ENCODE results near the gene MICALL1.
"Not testable (repeated sequence)": the region's sequence is repeated elsewhere in the genome, so short reads cannot be mapped to it uniquely, and the experiment has no call there.

The MICALL1 gene

GRCh38 chr22:37940698-37941376 is 34.7 kb downstream of the MICALL1 start:
- Histone ChIP-seq H3K9me3 (ENCODE audit: low read depth, low read length) (no peaks in the 10 kb centered on the region), H3K9ac (ENCODE audit: insufficient read length) (no peak overlapping the region), H3K36me3 (ENCODE audit: insufficient read depth, low read length) (peaks cover 21% of the 10 kb centered on the region; the same call in 1 of the 2 replicates), H3K27ac (no peak overlapping the region), H3K4me3 (no peak overlapping the region)
- DNase-seq (ENCODE audit: low read depth, low spot score) = no peak
- TF ChIP-seq POLR2AphosphoS5 (IDR thresholded peaks at IDR 0.05; ENCODE audit: borderline replicate concordance, low read depth, low read length) = no peak
- no peak for TF ChIP-seq FOXP2 (optimal IDR thresholded peaks at IDR 0.05; ENCODE audit: control extremely low read depth, extremely low read length, insufficient read depth)
- TF ChIP-seq EZH2 (IDR thresholded peaks at IDR 0.05) = no peak

GRCh38 chr22:37942133-37942532 is 36.0 kb downstream of the MICALL1 start:
- Histone ChIP-seq H3K36me3 (ENCODE audit: insufficient read depth, low read length) (peaks cover 18% of the 10 kb centered on the region; the same call in 1 of the 2 replicates), H3K9me3 (ENCODE audit: low read depth, low read length) (no peaks in the 10 kb centered on the region), H3K9ac (ENCODE audit: insufficient read length) (no peak overlapping the region), H3K4me3 (no peak overlapping the region), H3K27ac (no peak overlapping the region)
- DNase-seq (ENCODE audit: low read depth, low spot score) = no peak
- no peak for TF ChIP-seq POLR2AphosphoS5 (IDR thresholded peaks at IDR 0.05; ENCODE audit: borderline replicate concordance, low read depth, low read length)
- TF ChIP-seq EZH2 (IDR thresholded peaks at IDR 0.05) = no peak
- TF ChIP-seq FOXP2 (optimal IDR thresholded peaks at IDR 0.05; ENCODE audit: control extremely low read depth, extremely low read length, insufficient read depth) = no peak

GRCh38 chr22:37943136-37943824 is 37.2 kb downstream of the MICALL1 start:
- no peak for DNase-seq (ENCODE audit: low read depth, low spot score)
- Histone ChIP-seq H3K36me3 (ENCODE audit: insufficient read depth, low read length) (peaks cover 14% of the 10 kb centered on the region; the same call in 1 of the 2 replicates), H3K9me3 (ENCODE audit: low read depth, low read length) (no peaks in the 10 kb centered on the region), H3K27ac (no peak overlapping the region), H3K4me3 (no peak overlapping the region), H3K9ac (ENCODE audit: insufficient read length) (no peak overlapping the region)
- TF ChIP-seq FOXP2 (optimal IDR thresholded peaks at IDR 0.05; ENCODE audit: control extremely low read depth, extremely low read length, insufficient read depth) = no peak

GRCh38 chr22:37943825-37944198 is 37.7 kb downstream of the MICALL1 start:
- peaks cover 14% of the 10 kb centered on the region; the same call in 1 of the 2 replicates for H3K36me3 ChIP-seq (ENCODE audit: insufficient read depth, low read length)
- no peak overlapping the region for H3K4me3 ChIP-seq
- no peaks in the 10 kb centered on the region for H3K9me3 ChIP-seq (ENCODE audit: low read depth, low read length)
- no peak for TF ChIP-seq EZH2 (IDR thresholded peaks at IDR 0.05)
- TF ChIP-seq FOXP2 (optimal IDR thresholded peaks at IDR 0.05; ENCODE audit: control extremely low read depth, extremely low read length, insufficient read depth) = no peak
- H3K9ac ChIP-seq (ENCODE audit: insufficient read length) = no peak overlapping the region
- DNase-seq (ENCODE audit: low read depth, low spot score) = no peak
- H3K27ac ChIP-seq = no peak overlapping the region

DNA sequence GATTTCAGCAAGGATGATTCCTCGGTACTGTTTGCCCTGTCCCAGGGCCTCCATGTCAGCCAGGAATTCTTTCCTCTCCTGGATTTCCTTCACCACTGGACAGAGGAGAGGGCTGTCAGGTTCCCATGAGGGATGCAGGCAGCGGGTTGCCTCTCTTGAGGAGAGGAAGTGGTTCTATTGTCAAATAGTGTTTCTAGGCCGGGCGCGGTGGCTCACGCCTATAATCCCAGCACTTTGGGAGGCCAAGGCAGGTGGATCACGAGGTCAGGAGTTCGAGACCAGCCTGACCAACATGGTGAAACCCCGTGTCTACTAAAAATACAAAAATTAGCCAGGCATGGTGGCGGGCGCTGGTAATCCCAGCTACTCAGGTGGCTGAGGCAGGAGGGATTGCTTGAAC is 38.3 kb downstream of the MICALL1 start:
- not testable (repeated sequence) for H3K27ac ChIP-seq; H3K36me3 ChIP-seq (ENCODE audit: insufficient read depth, low read length); DNase-seq (ENCODE audit: low read depth, low spot score); H3K4me3 ChIP-seq; H3K9ac ChIP-seq (ENCODE audit: insufficient read length); H3K9me3 ChIP-seq (ENCODE audit: low read depth, low read length)

DNA sequence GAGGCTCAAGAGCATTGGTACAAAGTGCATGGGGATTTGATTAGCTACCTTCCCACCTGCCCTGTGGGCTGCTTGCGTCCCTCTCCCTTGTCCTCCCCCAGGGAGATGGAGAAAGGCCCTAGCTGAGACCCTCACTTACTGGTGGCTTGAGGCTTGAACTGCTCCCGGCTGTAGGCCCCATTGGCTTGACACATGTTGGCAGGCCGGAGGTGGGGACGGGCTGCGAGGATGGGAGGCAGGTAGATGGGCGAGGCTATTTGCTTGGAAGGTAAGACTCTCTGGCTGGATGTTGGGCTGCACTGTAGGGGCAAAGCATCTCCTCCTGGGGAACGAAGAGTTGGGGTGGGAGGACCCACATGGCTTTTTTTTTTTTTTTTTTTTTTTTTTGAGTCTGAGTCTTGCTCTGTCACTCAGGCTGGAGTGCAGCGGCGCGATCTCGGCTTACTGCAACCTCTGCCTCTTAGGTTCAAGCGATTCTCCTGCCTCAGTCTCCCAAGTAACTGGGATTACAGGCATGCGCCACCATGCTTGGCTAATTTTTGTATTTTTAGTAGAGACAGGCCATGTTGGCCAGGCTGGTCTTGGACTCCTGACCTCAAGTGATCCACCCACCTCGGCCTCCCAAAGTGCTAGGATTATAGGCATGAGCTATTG is 41.2 kb downstream of the MICALL1 start:
- H3K9ac ChIP-seq (ENCODE audit: insufficient read length) = not testable (repeated sequence)

DNA sequence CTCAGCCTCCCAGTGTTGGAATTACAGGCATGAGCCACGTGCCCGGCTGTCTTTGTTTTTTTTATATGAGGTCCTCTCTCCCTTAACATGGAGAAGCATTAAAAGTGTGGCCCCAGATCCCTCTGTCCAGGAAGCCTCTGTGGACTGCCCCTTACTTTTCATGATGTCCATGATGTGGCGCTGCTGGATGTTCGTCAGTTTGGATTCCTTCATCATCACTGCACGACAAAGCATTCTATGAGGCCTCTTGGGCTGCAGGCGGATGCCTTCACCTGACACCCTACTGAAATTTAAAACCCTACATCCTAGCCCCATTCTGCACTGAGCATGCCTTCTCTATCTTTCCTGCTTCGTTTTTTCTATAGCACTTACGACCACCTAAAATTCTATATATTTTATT is 45.2 kb downstream of the MICALL1 start:
- no peak for TF ChIP-seq FOXP2 (optimal IDR thresholded peaks at IDR 0.05; ENCODE audit: control extremely low read depth, extremely low read length, insufficient read depth)
- TF ChIP-seq POLR2AphosphoS5 (IDR thresholded peaks at IDR 0.05; ENCODE audit: borderline replicate concordance, low read depth, low read length) = no peak
- no peak for TF ChIP-seq EZH2 (IDR thresholded peaks at IDR 0.05)
- no peak overlapping the region for H3K4me3 ChIP-seq
- H3K9ac ChIP-seq (ENCODE audit: insufficient read length) = no peak overlapping the region
- H3K27ac ChIP-seq = no peak overlapping the region
- no peak for DNase-seq (ENCODE audit: low read depth, low spot score)
- H3K36me3 ChIP-seq (ENCODE audit: insufficient read depth, low read length) = no peaks in the 10 kb centered on the region
- no peaks in the 10 kb centered on the region for H3K9me3 ChIP-seq (ENCODE audit: low read depth, low read length)

More for the DNA sequence above, 41.2 kb downstream of the MICALL1 start:
- H3K4me3 ChIP-seq; H3K36me3 ChIP-seq (ENCODE audit: insufficient read depth, low read length); H3K27ac ChIP-seq; H3K9me3 ChIP-seq (ENCODE audit: low read depth, low read length); DNase-seq (ENCODE audit: low read depth, low spot score): not testable (repeated sequence)

DNA sequence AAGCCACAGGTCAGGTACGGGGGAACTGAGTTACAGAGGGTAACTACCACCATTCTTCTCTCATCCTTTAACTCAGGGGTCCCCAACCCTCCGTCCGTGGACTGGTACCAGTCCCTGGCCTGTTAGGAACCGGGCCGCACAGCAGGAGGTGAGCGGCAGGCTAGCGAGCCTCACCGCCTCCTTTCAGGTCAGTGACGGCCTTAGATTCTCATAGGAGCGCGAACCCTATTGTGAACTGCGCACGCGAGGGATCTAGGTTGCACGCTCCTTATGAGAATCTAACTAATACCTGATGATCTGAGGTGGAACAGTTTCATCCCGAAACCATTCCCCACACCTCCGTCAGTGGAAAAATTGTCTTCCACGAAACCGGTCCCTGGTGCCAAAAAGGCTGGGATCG is 46.5 kb downstream of the MICALL1 start:
- Histone ChIP-seq H3K4me3 (peak overlapping the region; percentile 100), H3K36me3 (ENCODE audit: insufficient read depth, low read length) (peaks cover 12% of the 10 kb centered on the region)
- not testable (repeated sequence) for H3K9ac ChIP-seq (ENCODE audit: insufficient read length); H3K27ac ChIP-seq; H3K9me3 ChIP-seq (ENCODE audit: low read depth, low read length); DNase-seq (ENCODE audit: low read depth, low spot score)

DNA sequence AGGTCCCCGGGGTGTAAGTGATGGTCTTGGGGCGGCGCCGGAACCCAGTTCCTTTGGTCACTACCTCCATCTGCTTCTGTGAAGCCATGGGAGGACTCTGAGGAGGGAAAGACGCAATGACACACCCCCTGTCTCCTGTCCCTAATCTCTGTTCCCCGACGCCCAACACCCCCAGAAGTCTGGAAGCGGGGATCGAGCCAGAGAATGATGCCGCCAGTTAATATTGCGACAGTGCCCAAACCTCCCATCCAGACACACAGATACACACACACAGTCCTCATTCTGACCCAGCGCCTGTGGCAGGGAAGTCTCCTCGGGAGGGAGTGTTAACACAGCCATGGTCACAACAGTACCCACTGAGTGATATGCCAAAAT is 47.0 kb downstream of the MICALL1 start:
- peaks cover 16% of the 10 kb centered on the region for H3K36me3 ChIP-seq (ENCODE audit: insufficient read depth, low read length)

More for the DNA sequence above, 47.0 kb downstream of the MICALL1 start:
- DNase-seq (ENCODE audit: low read depth, low spot score) = no peak
- no peak for TF ChIP-seq EZH2 (IDR thresholded peaks at IDR 0.05)
- TF ChIP-seq FOXP2 (optimal IDR thresholded peaks at IDR 0.05; ENCODE audit: control extremely low read depth, extremely low read length, insufficient read depth) = no peak
- TF ChIP-seq POLR2AphosphoS5 (IDR thresholded peaks at IDR 0.05; ENCODE audit: borderline replicate concordance, low read depth, low read length) = no peak
- peak overlapping the region; percentile 96 for H3K9ac ChIP-seq (ENCODE audit: insufficient read length)
- no peak overlapping the region for H3K27ac ChIP-seq
- H3K9me3 ChIP-seq (ENCODE audit: low read depth, low read length) = no peaks in the 10 kb centered on the region
- H3K4me3 ChIP-seq = peak overlapping the region; percentile 100

All from SK-N-MC (cell line).